ENCODE results near the gene UNC50. TPM values are rescaled to one million over a fixed set of nuclear protein-coding genes. Genes with fewer than 3 reads are reported as not detected.

Gene UNC50
- total RNA-seq, 2 experiments from 2014 or later = 21.1 to 31.4 TPM

DNA sequence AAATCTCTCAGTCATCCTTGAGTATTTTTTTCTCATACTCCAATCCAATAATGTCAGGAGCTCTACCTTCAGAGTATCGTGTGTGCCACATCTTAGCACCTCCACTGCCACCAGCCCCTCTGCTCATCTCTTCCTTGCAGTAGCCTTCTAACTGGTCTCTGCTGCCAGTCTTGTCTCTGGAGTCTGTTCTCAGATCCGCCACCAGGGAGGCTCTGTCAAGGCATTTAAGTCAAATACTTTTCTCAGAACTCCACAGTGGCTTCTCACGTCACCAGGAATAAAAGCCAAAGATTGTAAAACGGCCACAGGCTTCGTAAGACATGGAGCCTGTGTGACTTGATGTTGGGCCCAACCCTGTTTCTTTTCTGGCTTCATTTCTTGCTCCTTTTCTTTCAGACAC lies 7.1 kb downstream of the UNC50 start:
- Mint-ChIP-seq H3K27ac (peak overlapping the region; percentile 10), H3K4me3 (no peak overlapping the region), H3K36me3 (ENCODE audit: low read depth) (peaks cover 48% of the 10 kb centered on the region), H3K4me1 (peaks cover 41% of the 10 kb centered on the region), H3K27me3 (no peaks in the 10 kb centered on the region), H3K9me3 (ENCODE audit: low read depth) (no peaks in the 10 kb centered on the region)
- CTCF ChIA-PET = interaction anchor here (1.0 kb wide), 1 partner anchor 12 kb away, joined by 3 read pairs; no protein-coding TSS in a partner anchor
- POLR2A ChIA-PET = no interaction called here
- DNase-seq = peak; percentile 21
- intact Hi-C loops (cut with DNase I, micrococcal nuclease) = no loop called here
- ATAC-seq = no peak

DNA sequence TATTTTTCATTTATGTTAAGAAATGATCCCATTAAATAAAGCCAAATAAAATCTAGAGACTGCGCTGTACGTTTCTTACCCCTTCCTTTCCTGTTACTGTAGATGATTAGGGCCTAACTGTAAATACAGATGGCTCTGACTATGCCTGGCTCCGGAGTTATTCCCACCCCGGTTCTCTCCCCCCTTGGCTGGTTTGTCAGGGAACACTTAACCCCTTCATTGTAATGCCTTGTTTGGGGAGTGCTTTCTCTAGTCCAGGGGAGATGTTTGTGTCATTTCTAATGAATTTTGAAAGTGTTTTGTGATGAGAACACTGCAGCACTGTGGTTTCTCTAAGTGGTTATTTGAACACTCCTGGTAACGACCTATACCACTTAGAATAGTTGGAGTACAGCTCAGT lies 8.8 kb downstream of the UNC50 start:
- H3K36me3 Mint-ChIP-seq (ENCODE audit: low read depth) = peaks cover 44% of the 10 kb centered on the region
- no peak overlapping the region for H3K4me3 Mint-ChIP-seq
- CTCF ChIA-PET = interaction anchor here (1.5 kb wide), 1 partner anchor 8 kb away, joined by 3 read pairs; no protein-coding TSS in a partner anchor
- DNase-seq (no peak), ATAC-seq (no peak)
- intact Hi-C loops (cut with DNase I, micrococcal nuclease) = no loop called here
- peaks cover 37% of the 10 kb centered on the region for H3K4me1 Mint-ChIP-seq
- POLR2A ChIA-PET = interaction anchor here (0.6 kb wide), 1 partner anchor 187 kb away, joined by 4 read pairs; no protein-coding TSS in a partner anchor
- H3K27ac Mint-ChIP-seq = peak overlapping the region; percentile 68
- no peaks in the 10 kb centered on the region for H3K27me3 Mint-ChIP-seq
- no peaks in the 10 kb centered on the region for H3K9me3 Mint-ChIP-seq (ENCODE audit: low read depth)

DNA sequence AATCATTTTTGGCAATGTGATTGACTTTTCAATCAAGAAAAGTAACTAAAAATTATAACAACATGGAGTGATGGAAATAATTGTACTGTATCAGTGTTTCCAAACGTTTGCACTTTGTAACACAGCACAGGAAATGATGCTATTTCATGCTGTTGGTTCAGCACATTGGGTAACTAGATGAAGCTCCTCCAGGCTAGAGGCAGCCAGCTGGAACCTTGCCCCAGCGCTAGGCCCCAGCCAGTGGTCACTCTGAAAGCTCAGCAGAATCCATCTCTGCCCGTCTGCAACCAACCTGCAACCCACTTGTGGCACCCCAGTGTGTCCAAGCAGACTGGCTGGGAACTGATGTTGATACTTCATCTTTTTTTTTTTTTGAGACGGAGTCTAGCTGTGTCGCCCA lies 15.3 kb downstream of the UNC50 start:
- intact Hi-C loops (cut with DNase I, micrococcal nuclease) = no loop called here
- Mint-ChIP-seq H3K27me3 (no peaks in the 10 kb centered on the region), H3K9me3 (ENCODE audit: low read depth) (no peaks in the 10 kb centered on the region), H3K27ac (peak overlapping the region; percentile 19), H3K36me3 (ENCODE audit: low read depth) (peaks cover 22% of the 10 kb centered on the region), H3K4me1 (peaks cover 45% of the 10 kb centered on the region), H3K4me3 (no peak overlapping the region)
- no peak for DNase-seq
- ChIA-PET CTCF (interaction anchor here (0.6 kb wide), 1 partner anchor 14 kb away, joined by 3 read pairs; no protein-coding TSS in a partner anchor), POLR2A (no interaction called here)
- ATAC-seq = peak; percentile 49

DNA sequence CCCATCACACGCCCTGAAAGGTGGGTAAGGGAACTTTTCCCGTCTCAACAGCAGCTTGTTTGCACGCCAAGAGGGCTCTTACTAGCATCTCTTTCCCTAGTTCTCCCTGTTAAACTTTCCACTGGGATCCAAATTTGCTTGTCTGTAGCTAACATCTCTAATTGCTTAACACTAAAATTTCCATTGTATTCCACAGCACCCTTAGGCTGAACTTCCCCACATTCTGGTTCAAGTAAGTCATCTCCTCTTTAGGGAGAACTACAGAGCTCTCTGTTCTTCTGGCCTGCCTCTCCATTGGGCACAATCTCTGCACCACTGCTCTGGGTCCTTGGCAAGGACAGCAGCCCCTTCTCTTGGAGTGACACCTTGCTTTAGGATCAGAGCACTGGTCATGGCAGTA lies 24.0 kb downstream of the UNC50 start:
- Mint-ChIP-seq H3K27ac (no peak overlapping the region), H3K4me3 (no peak overlapping the region), H3K9me3 (ENCODE audit: low read depth) (no peaks in the 10 kb centered on the region), H3K36me3 (ENCODE audit: low read depth) (peaks cover 33% of the 10 kb centered on the region), H3K27me3 (no peaks in the 10 kb centered on the region), H3K4me1 (peaks cover 30% of the 10 kb centered on the region)
- DNase-seq (no peak), ATAC-seq (no peak)
- POLR2A ChIA-PET = no interaction called here
- CTCF ChIA-PET = interaction anchor here (0.6 to 3.8 kb wide), 3 partner anchors 13 to 28 kb away, joined by 3 to 13 read pairs (median 5); no protein-coding TSS in a partner anchor
- intact Hi-C loops (cut with DNase I, micrococcal nuclease) = loop anchor here in 1 of 2 experiments (10.0 kb wide), 1 partner anchor 302 kb away; the partner anchor contains the start of gene CRACDL

DNA sequence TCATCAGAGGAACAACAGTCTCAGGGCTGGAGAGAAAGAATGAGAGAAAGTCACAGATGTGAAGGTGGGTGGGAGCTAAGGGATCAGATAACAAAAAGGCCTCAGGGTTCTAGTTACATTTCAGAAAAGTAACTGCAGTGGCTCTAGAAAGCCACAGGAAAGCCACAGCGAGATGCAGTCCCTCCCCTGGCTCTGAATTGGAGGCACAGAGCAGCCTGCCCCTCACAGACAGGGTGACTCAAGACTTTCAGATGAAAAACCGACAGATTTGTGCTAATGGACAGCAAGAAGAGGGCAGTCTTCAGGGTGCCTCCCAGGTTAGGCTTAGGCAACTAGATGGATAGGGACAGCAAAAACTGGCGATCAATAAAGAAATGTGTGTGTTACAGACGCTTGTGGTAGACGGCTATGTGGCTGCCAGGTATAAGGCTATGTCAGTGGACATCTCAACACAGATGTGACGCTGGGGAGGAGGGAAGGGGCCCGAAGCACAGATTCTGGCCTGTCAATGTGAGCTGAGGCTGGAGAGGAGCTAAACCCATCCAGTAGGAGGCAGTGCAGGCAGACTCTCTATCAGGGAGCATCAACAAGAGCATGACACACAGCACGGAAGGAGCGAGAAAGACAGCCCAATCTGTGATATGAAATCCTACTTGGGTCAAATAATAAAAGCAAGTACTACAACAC lies 26.2 kb downstream of the UNC50 start:
- peaks cover 38% of the 10 kb centered on the region for H3K36me3 Mint-ChIP-seq (ENCODE audit: low read depth)
- H3K27me3 Mint-ChIP-seq = no peaks in the 10 kb centered on the region
- ATAC-seq (peak; percentile 67), DNase-seq (peak; percentile 79)
- peak overlapping the region; percentile 85 for H3K27ac Mint-ChIP-seq
- intact Hi-C loops (cut with DNase I, micrococcal nuclease) = loop anchor here in 1 of 2 experiments (1.0 to 10.0 kb wide), 2 partner anchors 203 to 300 kb away; partner anchors contain the start of gene CRACDL
- peaks cover 38% of the 10 kb centered on the region for H3K4me1 Mint-ChIP-seq
- CTCF ChIA-PET = interaction anchor here (0.5 to 3.8 kb wide), 21 partner anchors 9 to 824 kb away, joined by 3 to 13 read pairs (median 3); no protein-coding TSS in a partner anchor
- peak overlapping the region; percentile 44 for H3K4me3 Mint-ChIP-seq
- no peaks in the 10 kb centered on the region for H3K9me3 Mint-ChIP-seq (ENCODE audit: low read depth)
- POLR2A ChIA-PET = no interaction called here

DNA sequence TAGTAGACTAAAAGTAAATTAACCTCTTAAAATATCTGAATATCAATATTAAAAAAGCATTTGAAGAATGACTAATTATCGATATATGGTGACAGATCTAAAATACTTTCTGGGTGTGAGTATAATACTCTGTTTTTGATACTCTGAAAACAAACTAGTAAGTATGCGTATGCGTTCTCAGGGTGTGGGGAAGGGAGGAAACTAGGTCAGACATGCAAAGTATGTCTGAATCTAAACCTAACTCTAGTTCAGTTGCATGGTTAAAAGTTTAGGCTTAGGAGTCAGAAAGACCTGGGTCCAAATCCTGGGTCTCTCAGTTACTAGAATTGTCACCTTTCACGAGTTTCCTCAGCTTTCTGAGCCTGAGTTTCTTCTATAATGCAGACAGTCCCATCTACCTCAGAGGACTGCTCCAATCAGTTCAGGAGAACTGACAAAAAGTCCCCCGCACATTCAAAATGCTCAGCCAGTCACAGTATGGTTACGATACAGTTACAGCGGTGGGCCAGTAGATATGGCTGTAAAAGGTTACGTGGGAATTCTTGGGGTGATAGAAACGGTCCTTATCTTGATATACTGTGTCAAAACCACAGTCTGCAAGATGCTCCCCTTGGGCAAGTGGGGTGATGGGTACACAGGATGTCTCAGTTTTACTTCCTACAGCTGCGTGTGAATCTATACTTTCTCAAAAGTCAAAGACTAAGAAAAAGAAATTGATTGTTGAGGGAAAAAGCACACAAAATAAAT lies 29.2 kb downstream of the UNC50 start:
- Mint-ChIP-seq H3K27ac (peak overlapping the region; percentile 91), H3K4me3 (peak overlapping the region; percentile 35), H3K9me3 (ENCODE audit: low read depth) (no peaks in the 10 kb centered on the region), H3K4me1 (peaks cover 39% of the 10 kb centered on the region), H3K36me3 (ENCODE audit: low read depth) (peaks cover 37% of the 10 kb centered on the region), H3K27me3 (no peaks in the 10 kb centered on the region)
- intact Hi-C loops (cut with DNase I, micrococcal nuclease) = loop anchor here in 1 of 2 experiments (10.0 kb wide), 1 partner anchor 297 kb away; the partner anchor contains the start of gene CRACDL
- peak; percentile 86 for ATAC-seq
- DNase-seq = peak; percentile 69
- POLR2A ChIA-PET = no interaction called here
- CTCF ChIA-PET = interaction anchor here (0.6 kb wide), 1 partner anchor 227 kb away, joined by 4 read pairs; no protein-coding TSS in a partner anchor

DNA sequence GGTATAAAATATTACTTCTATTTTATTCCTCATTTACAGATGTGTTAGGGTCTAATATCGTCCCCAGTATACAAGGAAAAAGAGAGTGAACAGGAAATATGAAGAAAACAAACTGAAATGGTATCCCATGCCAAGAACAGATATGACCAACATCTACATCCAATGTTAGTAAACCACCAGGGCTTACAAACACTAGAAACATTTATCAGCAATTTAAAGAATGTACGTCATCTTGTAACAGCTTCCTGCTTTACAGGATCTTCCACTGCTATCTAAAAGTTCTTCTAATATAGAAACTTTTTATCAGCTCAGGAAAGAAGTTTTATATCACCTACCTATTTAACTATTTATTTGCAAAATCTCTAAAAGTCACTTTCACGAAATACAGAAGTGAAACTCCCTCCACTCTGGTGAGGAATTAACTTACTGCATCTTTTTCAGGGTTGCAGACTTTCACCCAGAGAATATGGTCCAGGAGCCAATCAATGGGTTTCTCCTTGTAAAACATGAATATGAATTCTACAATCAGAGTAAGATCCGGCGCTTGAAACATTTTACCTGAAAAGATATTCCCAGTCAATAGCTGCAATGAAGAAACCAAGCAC lies 35.2 kb downstream of the UNC50 start:
- intact Hi-C loops (cut with DNase I, micrococcal nuclease) = no loop called here

DNA sequence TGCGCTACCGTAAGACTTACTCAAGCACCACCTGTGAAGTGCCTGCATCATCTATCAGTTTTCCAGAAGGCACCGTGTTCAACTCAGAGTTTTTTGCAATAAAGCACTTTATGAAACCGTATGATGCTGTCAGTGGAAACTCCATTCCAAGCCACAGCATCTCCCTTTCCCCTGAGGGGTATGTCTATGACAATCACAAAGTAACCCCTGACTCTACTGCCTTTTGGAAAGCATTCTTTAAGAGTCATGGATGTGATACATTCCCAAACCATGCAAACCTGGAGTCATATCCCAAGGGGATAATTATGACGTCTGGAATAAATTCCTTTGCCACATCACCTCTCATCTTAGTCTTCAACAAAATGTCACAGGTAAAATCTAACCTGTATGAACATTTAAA lies 39.2 kb downstream of the UNC50 start:
- Mint-ChIP-seq H3K9me3 (ENCODE audit: low read depth) (peaks cover 11% of the 10 kb centered on the region), H3K4me1 (peaks cover 46% of the 10 kb centered on the region), H3K4me3 (no peak overlapping the region), H3K36me3 (ENCODE audit: low read depth) (peaks cover 37% of the 10 kb centered on the region), H3K27me3 (no peaks in the 10 kb centered on the region), H3K27ac (no peak overlapping the region)
- ATAC-seq (no peak), DNase-seq (no peak)
- CTCF ChIA-PET = interaction anchor here (0.7 to 0.9 kb wide), 2 partner anchors 190 to 260 kb away, joined by 3 read pairs; no protein-coding TSS in a partner anchor
- POLR2A ChIA-PET = no interaction called here
- intact Hi-C loops (cut with DNase I, micrococcal nuclease) = loop anchor here (2.0 kb wide), 3 partner anchors 79 to 417 kb away; no protein-coding TSS in a partner anchor

More for the DNA sequence above, 35.2 kb downstream of the UNC50 start:
- peak overlapping the region; percentile 33 for H3K27ac Mint-ChIP-seq
- H3K27me3 Mint-ChIP-seq = no peaks in the 10 kb centered on the region
- peaks cover 14% of the 10 kb centered on the region for H3K4me1 Mint-ChIP-seq
- no peak overlapping the region for H3K4me3 Mint-ChIP-seq
- H3K9me3 Mint-ChIP-seq (ENCODE audit: low read depth) = no peaks in the 10 kb centered on the region
- CTCF ChIA-PET = interaction anchor here (0.6 to 1.7 kb wide), 2 partner anchors 147 to 197 kb away, joined by 3 to 4 read pairs; no protein-coding TSS in a partner anchor
- peaks cover 23% of the 10 kb centered on the region for H3K36me3 Mint-ChIP-seq (ENCODE audit: low read depth)
- DNase-seq (no peak), ATAC-seq (no peak)
- POLR2A ChIA-PET = no interaction called here

DNA sequence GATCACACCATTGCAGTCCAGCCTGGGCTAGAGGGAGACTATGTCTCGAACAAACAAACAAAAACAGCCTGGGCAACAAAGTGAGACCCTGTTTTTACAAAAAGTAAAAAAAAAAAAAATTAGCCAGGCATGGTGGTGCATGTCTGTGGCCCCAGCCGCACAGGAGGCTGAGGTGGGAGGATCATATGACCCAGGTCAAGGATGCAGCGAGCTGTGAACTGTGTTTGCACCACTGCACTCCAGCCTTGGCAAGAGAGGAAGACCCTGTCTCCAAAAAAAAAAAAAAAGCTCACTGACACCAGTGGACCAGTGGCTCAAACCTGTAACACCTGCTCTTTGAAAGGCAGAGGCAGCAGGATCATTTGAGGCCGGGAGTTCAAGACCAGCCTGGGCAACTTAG lies 40.1 kb downstream of the UNC50 start:
- intact Hi-C loops (cut with DNase I, micrococcal nuclease) = loop anchor here (2.0 kb wide), 3 partner anchors 78 to 416 kb away; no protein-coding TSS in a partner anchor
- Mint-ChIP-seq H3K4me3 (no peak overlapping the region), H3K36me3 (ENCODE audit: low read depth) (peaks cover 41% of the 10 kb centered on the region), H3K4me1 (peaks cover 54% of the 10 kb centered on the region), H3K27ac (no peak overlapping the region), H3K9me3 (ENCODE audit: low read depth) (peaks cover 11% of the 10 kb centered on the region), H3K27me3 (no peaks in the 10 kb centered on the region)
- ChIA-PET CTCF (interaction anchor here (0.8 to 1.7 kb wide), 8 partner anchors 9 to 353 kb away, joined by 3 to 15 read pairs (median 6); no protein-coding TSS in a partner anchor), POLR2A (no interaction called here)
- DNase-seq (no peak), ATAC-seq (no peak)

DNA sequence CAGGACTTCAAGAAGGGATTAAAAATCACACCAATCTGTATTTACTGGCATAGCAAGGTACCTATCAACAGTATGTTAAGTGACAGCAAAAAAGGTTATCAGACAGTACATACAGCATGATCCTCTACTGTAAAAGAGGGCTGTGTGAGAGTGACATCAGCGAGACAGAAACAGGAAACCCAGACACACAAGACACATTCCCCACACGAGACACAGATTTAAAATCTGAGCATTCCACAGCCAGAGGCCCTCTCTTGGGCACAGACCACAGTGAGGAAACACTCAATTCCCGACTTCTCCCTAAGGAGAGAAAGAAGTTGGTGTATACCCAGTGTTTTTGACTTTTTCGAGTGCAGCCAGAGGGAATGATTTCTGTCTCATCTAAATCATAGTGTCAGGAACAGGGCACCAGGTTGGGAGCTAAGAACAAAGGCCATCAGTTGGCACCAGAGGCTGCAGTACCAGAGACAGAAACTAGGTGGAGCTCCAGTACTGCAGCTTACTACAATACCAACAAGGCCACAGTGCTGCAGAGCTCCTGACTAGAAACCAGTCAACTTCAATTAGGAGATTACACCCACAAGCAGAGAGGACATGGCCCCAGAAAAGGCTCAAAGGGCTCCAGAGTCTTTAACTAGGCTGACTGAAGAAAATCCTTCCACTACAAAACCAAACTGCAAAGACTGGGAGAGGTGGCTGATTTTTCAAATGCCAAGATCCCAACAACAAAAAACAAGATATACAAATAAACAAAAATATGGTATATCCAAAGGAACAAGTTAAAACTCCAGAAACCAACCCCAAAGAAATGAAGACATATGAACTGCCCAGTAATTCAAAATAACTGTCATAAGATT lies 41.0 kb downstream of the UNC50 start:
- no peaks in the 10 kb centered on the region for H3K27me3 Mint-ChIP-seq
- no peak overlapping the region for H3K4me3 Mint-ChIP-seq
- H3K36me3 Mint-ChIP-seq (ENCODE audit: low read depth) = peaks cover 40% of the 10 kb centered on the region
- H3K9me3 Mint-ChIP-seq (ENCODE audit: low read depth) = peaks cover 11% of the 10 kb centered on the region
- POLR2A ChIA-PET = interaction anchor here (0.5 to 1.1 kb wide), 9 partner anchors 36 to 518 kb away, joined by 3 to 9 read pairs (median 4); no protein-coding TSS in a partner anchor
- H3K4me1 Mint-ChIP-seq = peaks cover 58% of the 10 kb centered on the region
- CTCF ChIA-PET = interaction anchor here (0.6 to 1.7 kb wide), 44 partner anchors 10 to 533 kb away, joined by 3 to 41 read pairs (median 4); no protein-coding TSS in a partner anchor
- peak; percentile 93 for ATAC-seq
- peak; percentile 88 for DNase-seq
- intact Hi-C loops (cut with DNase I, micrococcal nuclease) = loop anchor here (1.0 to 2.0 kb wide), 6 partner anchors 77 to 530 kb away; no protein-coding TSS in a partner anchor
- H3K27ac Mint-ChIP-seq = peak overlapping the region; percentile 73
